GM21381 (cell line): ENCODE measurements around the gene PPP1R27.

Source experiments
- ATAC-seq: cut with Tn5 transposase; IDR thresholded peaks from one replicate; pipeline ENCODE4 v1.9.1; 2021; ENCODE audit warnings: mild to moderate bottlenecking, moderate library complexity; ENCODE audit not compliant: unreplicated experiment

The PPP1R27 gene

GRCh38 chr17:81863123-81863675, 28.3 kb upstream of the PPP1R27 start:
- no peak for ATAC-seq

GRCh38 chr17:81860756-81861568, 26.1 kb upstream of the PPP1R27 start:
- ATAC-seq: peak; percentile 71

GRCh38 chr17:81859906-81860755, 25.3 kb upstream of the PPP1R27 start, which contains the start of gene P4HB:
TSS of gene P4HB (minus strand) at chr17:81860535. CDS start at chr17:81860471, 64 bp downstream.
- ATAC-seq: peak; percentile 76

GRCh38 chr17:81858967-81859905, 24.4 kb upstream of the PPP1R27 start:
- ATAC-seq: no peak

GRCh38 chr17:81858170-81858966, 23.5 kb upstream of the PPP1R27 start:
- no peak for ATAC-seq

- ATAC-seq: no peak
Observed at GRCh38 chr17:81854974-81855774, 20.3 kb upstream of the PPP1R27 start.

GRCh38 chr17:81852237-81852636, 17.4 kb upstream of the PPP1R27 start:
- ATAC-seq: no peak

- no peak for ATAC-seq
Observed at GRCh38 chr17:81851423-81851822, 16.6 kb upstream of the PPP1R27 start.

- no peak for ATAC-seq
Observed at GRCh38 chr17:81849457-81849856, 14.6 kb upstream of the PPP1R27 start.

- ATAC-seq: no peak
Observed at GRCh38 chr17:81846743-81847689, 12.2 kb upstream of the PPP1R27 start.

- ATAC-seq: no peak
Observed at GRCh38 chr17:81845881-81846742, 11.3 kb upstream of the PPP1R27 start.

GRCh38 chr17:81845361-81845760, 10.5 kb upstream of the PPP1R27 start:
- no peak for ATAC-seq

- ATAC-seq: no peak
Observed at GRCh38 chr17:81844887-81845286, 10.0 kb upstream of the PPP1R27 start.

GRCh38 chr17:81844327-81844851, 9.5 kb upstream of the PPP1R27 start:
- no peak for ATAC-seq

GRCh38 chr17:81843713-81844326, 9.0 kb upstream of the PPP1R27 start:
- no peak for ATAC-seq
